Activated naive CD4-positive, alpha-beta T cell treated with anti-CD3 and anti-CD28 coated beads for 36 hours (primary cell): Measurements from ENCODE around the gene NRXN3. TPM values are rescaled to one million over a fixed set of nuclear protein-coding genes. Genes with fewer than 3 reads are reported as not detected.

Experiments used
- CTCF ChIA-PET: fragments of 350-600 bp; sonication (Branson Sonifier 250); formaldehyde crosslinking; loops from one replicate; lab custom pipeline; 2021; ENCODE audit warnings: antibody characterized with exemption; lab: Charles Lee
- DNase-seq: peaks from one replicate; pipeline ENCODE4 v3.0.0-alpha.2; 2020
- H3K27ac Mint-ChIP-seq: one replicate; pipeline ENCODE4 v1.8.0; 2021; ENCODE audit warnings: mild to moderate bottlenecking, mixed read lengths
- H3K27me3 Mint-ChIP-seq: one replicate; pipeline ENCODE4 v1.8.0; 2021; ENCODE audit warnings: low read depth, mixed read lengths
- H3K36me3 Mint-ChIP-seq: one replicate; pipeline ENCODE4 v1.8.0; 2021; ENCODE audit warnings: low read depth, mixed read lengths
- H3K4me1 Mint-ChIP-seq: one replicate; pipeline ENCODE4 v1.8.0; 2021; ENCODE audit warnings: low read depth, mixed read lengths
- H3K4me3 Mint-ChIP-seq: one replicate; pipeline ENCODE4 v1.8.0; 2021; ENCODE audit warnings: mild to moderate bottlenecking, moderate library complexity, mixed read lengths
- H3K9me3 Mint-ChIP-seq: one replicate; pipeline ENCODE4 v1.8.0; 2021; ENCODE audit warnings: mixed read lengths
- intact Hi-C: fragments of 100-400 bp; cut with micrococcal nuclease; formaldehyde crosslinking; loops from one replicate; pipeline ENCODE4 v1.15.1; 2023
- total RNA-seq, 2 experiments: library from RNA; stranded (reverse); gene quantifications; one replicate each; pipeline ENCODE4 v1.2.3, GENCODE V29; 2021

NRXN3 gene
- total RNA-seq, 2 experiments from 2014 or later = not detected

GRCh38 chr14:79540394-79540793 is 1370.2 kb downstream of the NRXN3 start:
- Mint-ChIP-seq H3K36me3 (no peaks in the 10 kb centered on the region), H3K9me3 (peaks cover 11% of the 10 kb centered on the region), H3K4me3 (no peak overlapping the region), H3K27me3 (no peaks in the 10 kb centered on the region), H3K27ac (no peak overlapping the region), H3K4me1 (no peaks in the 10 kb centered on the region)
- intact Hi-C loops = no loop called here
- DNase-seq = no peak
- CTCF ChIA-PET = no interaction called here

GRCh38 chr14:79542121-79542520 is 1371.9 kb downstream of the NRXN3 start:
- peaks cover 4% of the 10 kb centered on the region for H3K9me3 Mint-ChIP-seq
- no peaks in the 10 kb centered on the region for H3K27me3 Mint-ChIP-seq
- no peak overlapping the region for H3K4me3 Mint-ChIP-seq
- CTCF ChIA-PET = no interaction called here
- H3K27ac Mint-ChIP-seq = no peak overlapping the region
- H3K4me1 Mint-ChIP-seq = no peaks in the 10 kb centered on the region
- H3K36me3 Mint-ChIP-seq = no peaks in the 10 kb centered on the region
- intact Hi-C loops = no loop called here
- DNase-seq = no peak

- Mint-ChIP-seq H3K9me3 (peaks cover 4% of the 10 kb centered on the region), H3K4me1 (no peaks in the 10 kb centered on the region), H3K4me3 (no peak overlapping the region), H3K27me3 (no peaks in the 10 kb centered on the region), H3K27ac (no peak overlapping the region), H3K36me3 (no peaks in the 10 kb centered on the region)
- DNase-seq = no peak
- CTCF ChIA-PET = no interaction called here
- intact Hi-C loops = no loop called here
Measured at GRCh38 chr14:79543348-79543747, 1373.2 kb downstream of the NRXN3 start.

GRCh38 chr14:79543967-79544697 is 1374.0 kb downstream of the NRXN3 start:
- Mint-ChIP-seq H3K9me3 (no peaks in the 10 kb centered on the region), H3K36me3 (no peaks in the 10 kb centered on the region), H3K4me3 (no peak overlapping the region), H3K27ac (no peak overlapping the region), H3K27me3 (no peaks in the 10 kb centered on the region), H3K4me1 (no peaks in the 10 kb centered on the region)
- intact Hi-C loops = no loop called here
- CTCF ChIA-PET = interaction anchor here (0.9 kb wide), 1 partner anchor 8 kb away, joined by 4 read pairs; no protein-coding TSS in a partner anchor
- DNase-seq = no peak

GRCh38 chr14:79544698-79545070 is 1374.5 kb downstream of the NRXN3 start:
- no peak overlapping the region for H3K27ac Mint-ChIP-seq
- H3K4me1 Mint-ChIP-seq = no peaks in the 10 kb centered on the region
- CTCF ChIA-PET = interaction anchor here (0.9 kb wide), 1 partner anchor 9 kb away, joined by 4 read pairs; no protein-coding TSS in a partner anchor
- H3K4me3 Mint-ChIP-seq = no peak overlapping the region
- no peaks in the 10 kb centered on the region for H3K36me3 Mint-ChIP-seq
- no peak for DNase-seq
- H3K27me3 Mint-ChIP-seq = no peaks in the 10 kb centered on the region
- H3K9me3 Mint-ChIP-seq = no peaks in the 10 kb centered on the region
- intact Hi-C loops = no loop called here

GRCh38 chr14:79548836-79549235 is 1378.7 kb downstream of the NRXN3 start:
- no peaks in the 10 kb centered on the region for H3K27me3 Mint-ChIP-seq
- H3K27ac Mint-ChIP-seq = no peak overlapping the region
- DNase-seq = no peak
- no peak overlapping the region for H3K4me3 Mint-ChIP-seq
- no peaks in the 10 kb centered on the region for H3K9me3 Mint-ChIP-seq
- no peaks in the 10 kb centered on the region for H3K36me3 Mint-ChIP-seq
- CTCF ChIA-PET = no interaction called here
- intact Hi-C loops = no loop called here
- H3K4me1 Mint-ChIP-seq = no peaks in the 10 kb centered on the region

GRCh38 chr14:79549515-79549914 is 1379.3 kb downstream of the NRXN3 start:
- CTCF ChIA-PET = no interaction called here
- Mint-ChIP-seq H3K36me3 (no peaks in the 10 kb centered on the region), H3K4me3 (no peak overlapping the region), H3K4me1 (no peaks in the 10 kb centered on the region), H3K27me3 (no peaks in the 10 kb centered on the region), H3K9me3 (no peaks in the 10 kb centered on the region), H3K27ac (no peak overlapping the region)
- no peak for DNase-seq
- intact Hi-C loops = no loop called here

GRCh38 chr14:79551523-79551922 is 1381.3 kb downstream of the NRXN3 start:
- no peak for DNase-seq
- Mint-ChIP-seq H3K9me3 (no peaks in the 10 kb centered on the region), H3K4me1 (no peaks in the 10 kb centered on the region), H3K4me3 (no peak overlapping the region), H3K27ac (no peak overlapping the region), H3K27me3 (no peaks in the 10 kb centered on the region), H3K36me3 (no peaks in the 10 kb centered on the region)
- CTCF ChIA-PET = no interaction called here
- intact Hi-C loops = no loop called here

- CTCF ChIA-PET = interaction anchor here (0.6 kb wide), 1 partner anchor 385 kb away, joined by 4 read pairs; no protein-coding TSS in a partner anchor
- H3K9me3 Mint-ChIP-seq = peaks cover under 1% of the 10 kb centered on the region
- no peaks in the 10 kb centered on the region for H3K27me3 Mint-ChIP-seq
- no peak overlapping the region for H3K27ac Mint-ChIP-seq
- no peaks in the 10 kb centered on the region for H3K36me3 Mint-ChIP-seq
- no peaks in the 10 kb centered on the region for H3K4me1 Mint-ChIP-seq
- intact Hi-C loops = no loop called here
- no peak for DNase-seq
- no peak overlapping the region for H3K4me3 Mint-ChIP-seq
Measured at GRCh38 chr14:79552778-79553177, 1382.6 kb downstream of the NRXN3 start.

- no peaks in the 10 kb centered on the region for H3K4me1 Mint-ChIP-seq
- intact Hi-C loops = no loop called here
- H3K9me3 Mint-ChIP-seq = peaks cover 6% of the 10 kb centered on the region
- no peak for DNase-seq
- H3K4me3 Mint-ChIP-seq = no peak overlapping the region
- no peaks in the 10 kb centered on the region for H3K27me3 Mint-ChIP-seq
- CTCF ChIA-PET = no interaction called here
- H3K36me3 Mint-ChIP-seq = no peaks in the 10 kb centered on the region
- no peak overlapping the region for H3K27ac Mint-ChIP-seq
Measured at GRCh38 chr14:79554816-79555215, 1384.6 kb downstream of the NRXN3 start.

- Mint-ChIP-seq H3K36me3 (no peaks in the 10 kb centered on the region), H3K9me3 (peaks cover 6% of the 10 kb centered on the region), H3K27ac (no peak overlapping the region), H3K4me1 (no peaks in the 10 kb centered on the region), H3K4me3 (no peak overlapping the region), H3K27me3 (no peaks in the 10 kb centered on the region)
- intact Hi-C loops = no loop called here
- CTCF ChIA-PET = no interaction called here
- DNase-seq = no peak
Measured at GRCh38 chr14:79555429-79555828, 1385.3 kb downstream of the NRXN3 start.

- H3K36me3 Mint-ChIP-seq = no peaks in the 10 kb centered on the region
- H3K4me1 Mint-ChIP-seq = no peaks in the 10 kb centered on the region
- no peak overlapping the region for H3K27ac Mint-ChIP-seq
- no peak for DNase-seq
- CTCF ChIA-PET = no interaction called here
- intact Hi-C loops = no loop called here
- H3K4me3 Mint-ChIP-seq = no peak overlapping the region
- H3K9me3 Mint-ChIP-seq = peaks cover 9% of the 10 kb centered on the region
- H3K27me3 Mint-ChIP-seq = no peaks in the 10 kb centered on the region
Measured at GRCh38 chr14:79557309-79557708, 1387.1 kb downstream of the NRXN3 start.

GRCh38 chr14:79562185-79562584 is 1392.0 kb downstream of the NRXN3 start:
- Mint-ChIP-seq H3K36me3 (no peaks in the 10 kb centered on the region), H3K27ac (no peak overlapping the region), H3K9me3 (peaks cover 9% of the 10 kb centered on the region), H3K4me3 (no peak overlapping the region), H3K4me1 (no peaks in the 10 kb centered on the region), H3K27me3 (no peaks in the 10 kb centered on the region)
- DNase-seq = no peak
- CTCF ChIA-PET = no interaction called here
- intact Hi-C loops = no loop called here
